Endodermal cell (in vitro differentiated cells): ENCODE results near the gene TCIRG1. TPM values are rescaled to one million over a fixed set of nuclear protein-coding genes. Genes with fewer than 3 reads are reported as not detected.

ENCODE experiments used
- DNase-seq: peaks from one replicate; pipeline ENCODE4 v3.0.0-alpha.2; 2017
- H3K27ac ChIP-seq: 2 replicates; pipeline ENCODE4 v1.5.1; 2013; ENCODE audit warnings: mild to moderate bottlenecking, low read depth, low read length, moderate library complexity
- H3K27me3 ChIP-seq: 2 replicates; pipeline ENCODE4 v1.6.1; 2013; ENCODE audit warnings: mild to moderate bottlenecking, low read length, moderate library complexity; ENCODE audit not compliant: insufficient read depth, control insufficient read depth, poor library complexity, severe bottlenecking
- H3K36me3 ChIP-seq: 2 replicates; pipeline ENCODE4 v1.7.0; 2013; ENCODE audit warnings: mild to moderate bottlenecking, low read length, moderate library complexity; ENCODE audit not compliant: control insufficient read depth, insufficient read depth
- H3K4me1 ChIP-seq: one replicate; pipeline ENCODE4 v1.7.0; 2013; ENCODE audit warnings: low read length; ENCODE audit not compliant: control insufficient read depth, insufficient read depth
- H3K4me3 ChIP-seq: 2 replicates; pipeline ENCODE4 v1.5.1; 2013; ENCODE audit warnings: mild to moderate bottlenecking, low read length, moderate library complexity
- H3K9ac ChIP-seq: 2 replicates; pipeline ENCODE4 v1.6.1; 2013; ENCODE audit warnings: mild to moderate bottlenecking, low read length, moderate library complexity; ENCODE audit not compliant: poor library complexity, severe bottlenecking; ENCODE audit errors: extremely low read depth
- H3K9me3 ChIP-seq: 2 replicates; pipeline ENCODE4 v1.6.1; 2013; ENCODE audit warnings: mild to moderate bottlenecking, low read length, moderate library complexity; ENCODE audit not compliant: control insufficient read depth
- H3K27ac Mint-ChIP-seq: 2 replicates; pipeline ENCODE4 v1.8.0; 2020; ENCODE audit warnings: mixed read lengths
- H3K27me3 Mint-ChIP-seq: 2 replicates; pipeline ENCODE4 v1.8.0; 2021; ENCODE audit warnings: mild to moderate bottlenecking, mixed read lengths; ENCODE audit not compliant: insufficient read depth
- H3K36me3 Mint-ChIP-seq: 2 replicates; pipeline ENCODE4 v1.8.0; 2020; ENCODE audit warnings: low read depth, mixed read lengths
- H3K4me1 Mint-ChIP-seq: 2 replicates; pipeline ENCODE4 v1.8.0; 2020; ENCODE audit warnings: mixed read lengths
- H3K4me3 Mint-ChIP-seq: 2 replicates; pipeline ENCODE4 v1.8.0; 2020; ENCODE audit warnings: mild to moderate bottlenecking, moderate library complexity, mixed read lengths
- H3K9me3 Mint-ChIP-seq: 2 replicates; pipeline ENCODE4 v1.8.0; 2020; ENCODE audit warnings: mild to moderate bottlenecking, mixed read lengths
- CTCF ChIP-seq: fragments of 200-600 bp; sonication (generic); conservative IDR thresholded peaks from 2 replicates; pipeline ENCODE4 v1.5.0; 2021; ENCODE audit warnings: antibody characterized with exemption, mild to moderate bottlenecking
- WGBS, 2 experiments: methylation state at CpG; one replicate each; pipeline versions ENCODE4 v1.1.5 to v1.1.7; 2013; ENCODE audit warnings: missing lambda C conversion rate in 2 of 2, mixed read lengths in 1 of 2; ENCODE audit not compliant: insufficient coverage in 1 of 2, insufficient read length in 1 of 2; 5-methylcytosine and 5-hydroxymethylcytosine counted together
- total RNA-seq, 2 donors: library from RNA; stranded (reverse); fragmentation: NEBNext Ultra II Directional in 1 of 2; extraction: Animal tissue kit (Norgen Biotek cat#: 25700) in 1 of 2; gene quantifications; 2 replicates in 1 of 2; 3 replicates in 1 of 2; pipeline ENCODE4 v1.2.1, GENCODE V29; 2021

Gene TCIRG1
- total RNA-seq, 2 donors from 2014 or later: 61.6 to 70.4 TPM

GRCh38 chr11:68021167-68021787 lies 17.5 kb upstream of the TCIRG1 start:
- Histone ChIP-seq H3K4me3 (no peak overlapping the region), H3K9ac (no peak overlapping the region), H3K4me1 (no peaks in the 10 kb centered on the region), H3K9me3 (no peaks in the 10 kb centered on the region), H3K27ac (no peak overlapping the region), H3K27me3 (no peaks in the 10 kb centered on the region), H3K36me3 (no peaks in the 10 kb centered on the region)
- H3K36me3 Mint-ChIP-seq: peaks cover 14% of the 10 kb centered on the region
- TF ChIP-seq CTCF: peak; percentile 54
- H3K27me3 Mint-ChIP-seq: no peaks in the 10 kb centered on the region
- DNase-seq: peak; percentile 79
- no peak overlapping the region for H3K4me3 Mint-ChIP-seq
- H3K4me1 Mint-ChIP-seq: peaks cover 6% of the 10 kb centered on the region
- H3K9me3 Mint-ChIP-seq: no peaks in the 10 kb centered on the region
- 77 to 80% methylated on average over 10 to 27 of the region's 27 CpGs for WGBS, 2 experiments
- H3K27ac Mint-ChIP-seq: no peak overlapping the region

- Histone ChIP-seq H3K9ac (no peak overlapping the region), H3K9me3 (no peaks in the 10 kb centered on the region), H3K4me1 (no peaks in the 10 kb centered on the region), H3K27ac (no peak overlapping the region), H3K36me3 (no peaks in the 10 kb centered on the region), H3K4me3 (no peak overlapping the region), H3K27me3 (no peaks in the 10 kb centered on the region)
- peaks cover 6% of the 10 kb centered on the region for H3K4me1 Mint-ChIP-seq
- no peaks in the 10 kb centered on the region for H3K9me3 Mint-ChIP-seq
- no peak for TF ChIP-seq CTCF
- DNase-seq: no peak
- no peaks in the 10 kb centered on the region for H3K27me3 Mint-ChIP-seq
- no peak overlapping the region for H3K4me3 Mint-ChIP-seq
- H3K27ac Mint-ChIP-seq: no peak overlapping the region
- H3K36me3 Mint-ChIP-seq: peaks cover 15% of the 10 kb centered on the region
- 88 to 90% methylated on average over 11 to 13 of the region's 13 CpGs for WGBS, 2 experiments
These were observed 16.3 kb upstream of the TCIRG1 start for GRCh38 chr11:68022531-68022930.

GRCh38 chr11:68024508-68024907 lies 14.3 kb upstream of the TCIRG1 start:
- Histone ChIP-seq H3K4me1 (no peaks in the 10 kb centered on the region), H3K9ac (no peak overlapping the region), H3K4me3 (no peak overlapping the region), H3K27me3 (no peaks in the 10 kb centered on the region), H3K36me3 (no peaks in the 10 kb centered on the region), H3K27ac (no peak overlapping the region), H3K9me3 (peaks cover 7% of the 10 kb centered on the region)
- no peaks in the 10 kb centered on the region for H3K27me3 Mint-ChIP-seq
- H3K9me3 Mint-ChIP-seq: peaks cover 9% of the 10 kb centered on the region
- no peak for TF ChIP-seq CTCF
- peaks cover 6% of the 10 kb centered on the region for H3K4me1 Mint-ChIP-seq
- H3K27ac Mint-ChIP-seq: no peak overlapping the region
- 93 to 96% methylated on average over 5 of the region's 5 CpGs for WGBS, 2 experiments
- no peak overlapping the region for H3K4me3 Mint-ChIP-seq
- DNase-seq: no peak
- peaks cover 15% of the 10 kb centered on the region for H3K36me3 Mint-ChIP-seq
